Measurements from ENCODE around the gene SCGN.

The SCGN gene

DNA sequence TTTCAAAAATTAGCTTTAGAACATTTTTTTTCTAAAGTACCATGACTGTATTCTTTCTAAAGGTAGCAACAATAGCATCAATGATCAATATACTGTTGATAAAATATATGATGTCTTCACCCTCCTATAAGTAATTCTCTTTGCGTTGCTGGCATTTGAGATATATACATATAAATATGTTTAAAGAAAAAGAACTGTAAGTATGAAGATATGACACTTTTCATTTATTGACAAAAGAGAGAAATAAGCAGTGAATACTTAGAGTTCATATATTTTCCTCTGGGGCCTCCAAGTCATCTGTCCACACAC is 49.4 kb upstream of the SCGN start:
- POLR2A ChIA-PET = no interaction called here
- Histone ChIP-seq H3K4me1 (ENCODE audit: control insufficient read depth, insufficient read depth, low read length) (no peaks in the 10 kb centered on the region), H3K4me3 (ENCODE audit: low read depth, low read length) (no peak overlapping the region), H3K9me3 (ENCODE audit: control insufficient read depth, insufficient read depth, low read depth, low read length) (no peaks in the 10 kb centered on the region), H3K27ac (ENCODE audit: extremely low read depth, low read depth, low read length) (no peak overlapping the region), H3K36me3 (ENCODE audit: control insufficient read depth in 2 of 2, insufficient read depth in 1 of 2, low read length in 2 of 2) (no peaks in the 10 kb centered on the region)
- TF ChIP-seq, protein P1, sequence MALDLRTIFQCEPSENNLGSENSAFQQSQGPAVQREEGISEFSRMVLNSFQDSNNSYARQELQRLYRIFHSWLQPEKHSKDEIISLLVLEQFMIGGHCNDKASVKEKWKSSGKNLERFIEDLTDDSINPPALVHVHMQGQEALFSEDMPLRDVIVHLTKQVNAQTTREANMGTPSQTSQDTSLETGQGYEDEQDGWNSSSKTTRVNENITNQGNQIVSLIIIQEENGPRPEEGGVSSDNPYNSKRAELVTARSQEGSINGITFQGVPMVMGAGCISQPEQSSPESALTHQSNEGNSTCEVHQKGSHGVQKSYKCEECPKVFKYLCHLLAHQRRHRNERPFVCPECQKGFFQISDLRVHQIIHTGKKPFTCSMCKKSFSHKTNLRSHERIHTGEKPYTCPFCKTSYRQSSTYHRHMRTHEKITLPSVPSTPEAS (tag by site-specific recombination; IDR thresholded peaks at IDR 0.05) = no peak
- no peak for TF ChIP-seq ZNF394 (tag by site-specific recombination; IDR thresholded peaks at IDR 0.05; ENCODE audit: borderline replicate concordance)
- no peak for TF ChIP-seq ZNF37A (tag by site-specific recombination; IDR thresholded peaks at IDR 0.05)
- no peak for TF ChIP-seq ZNF555 (tag by site-specific recombination; conservative IDR thresholded peaks at IDR 0.05)
- TF ChIP-seq ZNF664 (tag by site-specific recombination; IDR thresholded peaks at IDR 0.05) = no peak
- TF ChIP-seq ZBTB21 (tag by site-specific recombination; IDR thresholded peaks at IDR 0.05) = no peak
- no peak for TF ChIP-seq ZNF521 (tag by site-specific recombination; IDR thresholded peaks at IDR 0.05)
- no peak for TF ChIP-seq PRDM1 (tag by site-specific recombination; IDR thresholded peaks at IDR 0.05)
- TF ChIP-seq, protein P2, sequence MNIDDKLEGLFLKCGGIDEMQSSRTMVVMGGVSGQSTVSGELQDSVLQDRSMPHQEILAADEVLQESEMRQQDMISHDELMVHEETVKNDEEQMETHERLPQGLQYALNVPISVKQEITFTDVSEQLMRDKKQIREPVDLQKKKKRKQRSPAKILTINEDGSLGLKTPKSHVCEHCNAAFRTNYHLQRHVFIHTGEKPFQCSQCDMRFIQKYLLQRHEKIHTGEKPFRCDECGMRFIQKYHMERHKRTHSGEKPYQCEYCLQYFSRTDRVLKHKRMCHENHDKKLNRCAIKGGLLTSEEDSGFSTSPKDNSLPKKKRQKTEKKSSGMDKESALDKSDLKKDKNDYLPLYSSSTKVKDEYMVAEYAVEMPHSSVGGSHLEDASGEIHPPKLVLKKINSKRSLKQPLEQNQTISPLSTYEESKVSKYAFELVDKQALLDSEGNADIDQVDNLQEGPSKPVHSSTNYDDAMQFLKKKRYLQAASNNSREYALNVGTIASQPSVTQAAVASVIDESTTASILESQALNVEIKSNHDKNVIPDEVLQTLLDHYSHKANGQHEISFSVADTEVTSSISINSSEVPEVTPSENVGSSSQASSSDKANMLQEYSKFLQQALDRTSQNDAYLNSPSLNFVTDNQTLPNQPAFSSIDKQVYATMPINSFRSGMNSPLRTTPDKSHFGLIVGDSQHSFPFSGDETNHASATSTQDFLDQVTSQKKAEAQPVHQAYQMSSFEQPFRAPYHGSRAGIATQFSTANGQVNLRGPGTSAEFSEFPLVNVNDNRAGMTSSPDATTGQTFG (tag by site-specific recombination; IDR thresholded peaks at IDR 0.05; ENCODE audit: borderline replicate concordance) = no peak
- TF ChIP-seq ZNF843 (tag by site-specific recombination; IDR thresholded peaks at IDR 0.05) = no peak
- no peak for TF ChIP-seq ZBTB17 (tag by site-specific recombination; IDR thresholded peaks at IDR 0.05)
- TF ChIP-seq ZNF600 (tag by site-specific recombination; IDR thresholded peaks at IDR 0.05) = no peak
- no peak for TF ChIP-seq ZNF292 (tag by site-specific recombination; IDR thresholded peaks at IDR 0.05; ENCODE audit: borderline replicate concordance, low read depth)
- TF ChIP-seq ZNF558 (tag by site-specific recombination; IDR thresholded peaks at IDR 0.05) = no peak
- TF ChIP-seq, protein P3, sequence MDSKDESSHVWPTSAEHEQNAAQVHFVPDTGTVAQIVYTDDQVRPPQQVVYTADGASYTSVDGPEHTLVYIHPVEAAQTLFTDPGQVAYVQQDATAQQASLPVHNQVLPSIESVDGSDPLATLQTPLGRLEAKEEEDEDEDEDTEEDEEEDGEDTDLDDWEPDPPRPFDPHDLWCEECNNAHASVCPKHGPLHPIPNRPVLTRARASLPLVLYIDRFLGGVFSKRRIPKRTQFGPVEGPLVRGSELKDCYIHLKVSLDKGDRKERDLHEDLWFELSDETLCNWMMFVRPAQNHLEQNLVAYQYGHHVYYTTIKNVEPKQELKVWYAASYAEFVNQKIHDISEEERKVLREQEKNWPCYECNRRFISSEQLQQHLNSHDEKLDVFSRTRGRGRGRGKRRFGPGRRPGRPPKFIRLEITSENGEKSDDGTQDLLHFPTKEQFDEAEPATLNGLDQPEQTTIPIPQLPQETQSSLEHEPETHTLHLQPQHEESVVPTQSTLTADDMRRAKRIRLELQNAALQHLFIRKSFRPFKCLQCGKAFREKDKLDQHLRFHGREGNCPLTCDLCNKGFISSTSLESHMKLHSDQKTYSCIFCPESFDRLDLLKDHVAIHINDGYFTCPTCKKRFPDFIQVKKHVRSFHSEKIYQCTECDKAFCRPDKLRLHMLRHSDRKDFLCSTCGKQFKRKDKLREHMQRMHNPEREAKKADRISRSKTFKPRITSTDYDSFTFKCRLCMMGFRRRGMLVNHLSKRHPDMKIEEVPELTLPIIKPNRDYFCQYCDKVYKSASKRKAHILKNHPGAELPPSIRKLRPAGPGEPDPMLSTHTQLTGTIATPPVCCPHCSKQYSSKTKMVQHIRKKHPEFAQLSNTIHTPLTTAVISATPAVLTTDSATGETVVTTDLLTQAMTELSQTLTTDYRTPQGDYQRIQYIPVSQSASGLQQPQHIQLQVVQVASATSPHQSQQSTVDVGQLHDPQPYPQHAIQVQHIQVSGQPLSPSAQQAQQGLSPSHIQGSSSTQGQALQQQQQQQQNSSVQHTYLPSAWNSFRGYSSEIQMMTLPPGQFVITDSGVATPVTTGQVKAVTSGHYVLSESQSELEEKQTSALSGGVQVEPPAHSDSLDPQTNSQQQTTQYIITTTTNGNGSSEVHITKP (tag by site-specific recombination; IDR thresholded peaks at IDR 0.05) = no peak
- TF ChIP-seq, protein P4, sequence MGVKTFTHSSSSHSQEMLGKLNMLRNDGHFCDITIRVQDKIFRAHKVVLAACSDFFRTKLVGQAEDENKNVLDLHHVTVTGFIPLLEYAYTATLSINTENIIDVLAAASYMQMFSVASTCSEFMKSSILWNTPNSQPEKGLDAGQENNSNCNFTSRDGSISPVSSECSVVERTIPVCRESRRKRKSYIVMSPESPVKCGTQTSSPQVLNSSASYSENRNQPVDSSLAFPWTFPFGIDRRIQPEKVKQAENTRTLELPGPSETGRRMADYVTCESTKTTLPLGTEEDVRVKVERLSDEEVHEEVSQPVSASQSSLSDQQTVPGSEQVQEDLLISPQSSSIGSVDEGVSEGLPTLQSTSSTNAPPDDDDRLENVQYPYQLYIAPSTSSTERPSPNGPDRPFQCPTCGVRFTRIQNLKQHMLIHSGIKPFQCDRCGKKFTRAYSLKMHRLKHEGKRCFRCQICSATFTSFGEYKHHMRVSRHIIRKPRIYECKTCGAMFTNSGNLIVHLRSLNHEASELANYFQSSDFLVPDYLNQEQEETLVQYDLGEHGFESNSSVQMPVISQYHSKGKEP (tag by site-specific recombination; IDR thresholded peaks at IDR 0.05) = no peak
- no peak for TF ChIP-seq ZNF214 (tag by site-specific recombination; IDR thresholded peaks at IDR 0.05; ENCODE audit: borderline replicate concordance)
- TF ChIP-seq ZSCAN30 (tag by site-specific recombination; IDR thresholded peaks at IDR 0.05) = no peak
- CTCF ChIA-PET = interaction anchor here (0.7 to 4.1 kb wide), 21 partner anchors 8 to 382 kb away, joined by 3 to 32 read pairs (median 4); no protein-coding TSS in a partner anchor
